GM23248 (cell line): ENCODE results near the gene CDAN1.

Source experiments
- EZH2 ChIP-seq: fragments of 200-600 bp; sonication (generic); IDR thresholded peaks from 2 replicates; pipeline ENCODE4 v1.6.1; 2018; ENCODE audit warnings: antibody characterized with exemption, mild to moderate bottlenecking; ENCODE audit not compliant: insufficient read depth, poor library complexity, severe bottlenecking
- EZH2phosphoT487 ChIP-seq: fragments of 200-600 bp; sonication (generic); IDR thresholded peaks from 2 replicates; pipeline ENCODE4 v1.6.1; 2018; ENCODE audit warnings: antibody characterized with exemption, moderate library complexity, mild to moderate bottlenecking, low read depth; ENCODE audit not compliant: insufficient read depth

- TF ChIP-seq EZH2 (no peak), EZH2phosphoT487 (no peak)
Observed at GRCh38 chr15:42707873-42708544, 28.9 kb downstream of the CDAN1 start.
